Activated CD8-positive, alpha-beta T cell treated with anti-CD3 and anti-CD28 coated beads for 36 hours (primary cell): Measurements from ENCODE around the gene LRPPRC. TPM values are rescaled to one million over a fixed set of nuclear protein-coding genes. Genes with fewer than 3 reads are reported as not detected.

ENCODE experiments used
- ATAC-seq: fragments of 200-7000 bp; cut with Tn5 transposase; one replicate; pipeline ENCODE4 v1.10.0; 2021; ENCODE audit warnings: mild to moderate bottlenecking, moderate library complexity
- CTCF ChIA-PET: fragments of 350-600 bp; sonication (Branson Sonifier 250); formaldehyde crosslinking; loops from one replicate; lab custom pipeline; 2021; ENCODE audit warnings: antibody characterized with exemption; lab: Charles Lee
- POLR2A ChIA-PET: fragments of 350-600 bp; sonication (Branson Sonifier 250); formaldehyde crosslinking; loops from one replicate; lab custom pipeline; 2021; ENCODE audit warnings: antibody characterized with exemption; lab: Charles Lee
- DNase-seq: peaks from one replicate; pipeline ENCODE4 v3.0.0-alpha.2; 2020
- H3K27ac Mint-ChIP-seq: one replicate; pipeline ENCODE4 v1.8.0; 2021; ENCODE audit warnings: mild to moderate bottlenecking, mixed read lengths
- H3K27me3 Mint-ChIP-seq: one replicate; pipeline ENCODE4 v1.8.0; 2021; ENCODE audit warnings: mixed read lengths
- H3K36me3 Mint-ChIP-seq: one replicate; pipeline ENCODE4 v1.8.0; 2021; ENCODE audit warnings: low read depth, mixed read lengths
- H3K4me1 Mint-ChIP-seq: one replicate; pipeline ENCODE4 v1.8.0; 2021; ENCODE audit warnings: low read depth, mixed read lengths
- H3K4me3 Mint-ChIP-seq: one replicate; pipeline ENCODE4 v1.8.0; 2021; ENCODE audit warnings: mild to moderate bottlenecking, moderate library complexity, mixed read lengths
- H3K9me3 Mint-ChIP-seq: one replicate; pipeline ENCODE4 v1.8.0; 2021; ENCODE audit warnings: mixed read lengths
- intact Hi-C: fragments of 100-400 bp; cut with micrococcal nuclease; formaldehyde crosslinking; loops from one replicate; pipeline ENCODE4 v1.10.0; 2022
- total RNA-seq, 2 experiments: library from RNA; stranded (reverse); gene quantifications; one replicate each; pipeline ENCODE4 v1.2.3, GENCODE V29; 2021
- TF ChIP-seq, protein P1 (sequence below): fragments of 200-600 bp; IDR thresholded peaks from one replicate; pipeline ENCODE4 v1.8.0; 2022; ENCODE audit warnings: antibody characterized with exemption, mild to moderate bottlenecking

The LRPPRC gene
- total RNA-seq, 2 experiments from 2014 or later: 207 to 225 TPM

DNA sequence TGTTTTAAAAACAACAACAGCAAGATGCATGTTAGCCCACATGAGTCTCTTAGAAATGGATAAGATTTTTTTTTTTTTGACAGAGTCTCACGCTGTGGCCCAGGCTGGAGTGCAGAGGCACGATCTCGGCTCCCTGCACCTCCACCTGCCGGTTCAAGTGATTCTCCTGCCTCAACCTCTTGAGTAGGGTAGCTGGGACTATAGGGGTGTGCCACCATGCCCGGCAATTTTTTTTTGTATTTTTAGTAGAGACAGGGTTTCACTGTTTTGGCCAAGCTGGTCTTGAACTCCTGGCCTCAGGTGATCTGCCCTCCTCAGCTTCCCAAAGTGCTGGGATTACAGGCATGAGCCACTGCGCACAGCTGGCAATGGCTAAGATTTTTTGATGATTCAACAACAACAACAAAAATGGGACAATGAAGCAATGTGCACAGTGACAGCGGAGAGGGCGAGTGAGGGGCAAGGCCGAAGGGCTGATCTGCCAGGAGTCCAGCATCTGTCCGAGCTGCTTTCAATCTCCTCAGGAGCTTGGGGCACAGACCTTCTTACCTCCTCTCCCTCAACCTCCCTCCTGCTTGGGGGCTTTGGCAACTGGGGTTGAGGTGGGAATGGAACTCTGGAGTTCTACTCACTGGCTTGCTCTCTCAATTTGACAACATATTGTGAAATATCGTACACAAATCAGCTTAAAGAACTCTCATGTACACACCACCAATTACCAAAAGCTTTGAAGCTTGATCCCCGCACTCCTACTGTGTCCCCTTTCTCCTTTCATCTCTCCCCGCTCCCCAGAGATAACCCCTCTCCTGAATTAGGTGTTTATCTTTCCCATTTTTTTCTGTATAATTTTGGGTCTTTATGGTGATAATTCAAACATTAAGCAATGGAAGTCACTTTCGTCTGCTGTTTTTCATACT, 153.6 kb downstream of the LRPPRC start:
- CTCF ChIA-PET: no interaction called here
- Mint-ChIP-seq H3K36me3 (no peaks in the 10 kb centered on the region), H3K27me3 (no peaks in the 10 kb centered on the region), H3K4me3 (no peak overlapping the region), H3K27ac (no peak overlapping the region), H3K9me3 (no peaks in the 10 kb centered on the region), H3K4me1 (no peaks in the 10 kb centered on the region)
- POLR2A ChIA-PET: interaction anchor here (0.7 to 0.8 kb wide), 2 partner anchors 12 to 409 kb away, joined by 3 read pairs; no protein-coding TSS in a partner anchor
- TF ChIP-seq, protein P1, sequence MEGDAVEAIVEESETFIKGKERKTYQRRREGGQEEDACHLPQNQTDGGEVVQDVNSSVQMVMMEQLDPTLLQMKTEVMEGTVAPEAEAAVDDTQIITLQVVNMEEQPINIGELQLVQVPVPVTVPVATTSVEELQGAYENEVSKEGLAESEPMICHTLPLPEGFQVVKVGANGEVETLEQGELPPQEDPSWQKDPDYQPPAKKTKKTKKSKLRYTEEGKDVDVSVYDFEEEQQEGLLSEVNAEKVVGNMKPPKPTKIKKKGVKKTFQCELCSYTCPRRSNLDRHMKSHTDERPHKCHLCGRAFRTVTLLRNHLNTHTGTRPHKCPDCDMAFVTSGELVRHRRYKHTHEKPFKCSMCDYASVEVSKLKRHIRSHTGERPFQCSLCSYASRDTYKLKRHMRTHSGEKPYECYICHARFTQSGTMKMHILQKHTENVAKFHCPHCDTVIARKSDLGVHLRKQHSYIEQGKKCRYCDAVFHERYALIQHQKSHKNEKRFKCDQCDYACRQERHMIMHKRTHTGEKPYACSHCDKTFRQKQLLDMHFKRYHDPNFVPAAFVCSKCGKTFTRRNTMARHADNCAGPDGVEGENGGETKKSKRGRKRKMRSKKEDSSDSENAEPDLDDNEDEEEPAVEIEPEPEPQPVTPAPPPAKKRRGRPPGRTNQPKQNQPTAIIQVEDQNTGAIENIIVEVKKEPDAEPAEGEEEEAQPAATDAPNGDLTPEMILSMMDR: no peak
- intact Hi-C loops: no loop called here
- no peak for ATAC-seq
- no peak for DNase-seq

DNA sequence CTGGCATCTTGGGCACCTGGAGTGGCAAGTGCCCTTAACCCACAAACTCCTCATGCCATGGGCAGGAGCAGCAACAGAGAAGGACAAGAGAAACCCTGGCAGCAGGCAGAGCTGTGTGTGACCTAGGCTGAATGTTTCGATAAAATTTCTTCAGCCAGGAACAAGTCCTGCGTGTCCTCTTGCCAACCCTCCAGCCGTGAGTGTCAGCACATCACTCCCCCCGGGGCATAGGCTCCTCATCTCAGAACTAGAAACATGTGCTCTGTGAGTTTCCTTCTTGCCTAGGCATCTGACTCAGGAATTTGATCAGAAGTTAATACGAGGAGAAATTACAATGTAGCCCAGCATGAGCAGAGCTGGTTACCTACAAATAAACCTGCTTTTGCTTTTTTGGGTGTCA, 154.8 kb downstream of the LRPPRC start:
- TF ChIP-seq, protein P1: no peak
- intact Hi-C loops: no loop called here
- ATAC-seq: no peak
- H3K4me1 Mint-ChIP-seq: no peaks in the 10 kb centered on the region
- H3K27ac Mint-ChIP-seq: no peak overlapping the region
- no peak for DNase-seq
- ChIA-PET CTCF (no interaction called here), POLR2A (interaction anchor here (0.8 kb wide), 1 partner anchor 11 kb away, joined by 3 read pairs; no protein-coding TSS in a partner anchor)
- no peaks in the 10 kb centered on the region for H3K36me3 Mint-ChIP-seq
- H3K9me3 Mint-ChIP-seq: no peaks in the 10 kb centered on the region
- H3K4me3 Mint-ChIP-seq: no peak overlapping the region
- H3K27me3 Mint-ChIP-seq: no peaks in the 10 kb centered on the region

DNA sequence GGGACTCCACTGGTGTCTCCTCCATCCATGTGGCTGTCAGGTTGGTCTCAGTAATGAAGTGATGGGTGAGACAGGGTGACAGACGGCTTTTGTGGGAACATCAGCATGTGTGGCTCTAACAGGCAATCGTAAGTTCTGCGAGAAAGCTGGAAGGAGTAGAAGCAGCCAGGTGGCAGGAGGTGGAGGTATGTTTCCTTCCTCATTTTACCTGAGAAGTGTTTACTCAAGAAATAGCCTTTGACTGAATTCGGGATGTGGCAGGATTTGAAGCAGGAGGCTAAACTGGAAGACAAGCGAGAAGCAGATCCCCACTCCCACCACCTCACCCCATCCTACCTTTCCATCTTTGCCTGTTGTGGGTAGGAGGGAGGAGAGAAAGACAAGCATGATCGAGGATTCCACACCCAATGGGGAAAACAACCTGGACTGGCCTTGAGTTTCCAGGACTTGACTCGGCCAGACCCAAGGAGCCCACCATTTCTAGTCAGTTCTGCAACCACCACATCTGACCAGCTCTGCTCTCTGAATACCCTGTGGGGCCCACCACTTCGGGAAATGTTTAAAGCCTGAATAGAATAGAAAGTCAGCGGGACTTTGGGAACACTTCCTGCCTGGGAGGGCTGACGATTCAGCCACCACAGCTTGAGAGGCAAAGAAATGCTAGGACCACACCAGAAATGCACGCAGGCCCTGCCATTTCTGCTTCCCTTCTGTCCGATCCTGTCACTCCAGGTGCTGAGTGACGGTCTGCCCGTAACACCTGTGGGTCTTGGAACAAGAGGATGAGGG, 155.8 kb downstream of the LRPPRC start:
- no peaks in the 10 kb centered on the region for H3K27me3 Mint-ChIP-seq
- no peaks in the 10 kb centered on the region for H3K4me1 Mint-ChIP-seq
- no peak overlapping the region for H3K4me3 Mint-ChIP-seq
- H3K27ac Mint-ChIP-seq: no peak overlapping the region
- ChIA-PET CTCF (no interaction called here), POLR2A (no interaction called here)
- no peaks in the 10 kb centered on the region for H3K9me3 Mint-ChIP-seq
- DNase-seq (no peak), ATAC-seq (no peak)
- intact Hi-C loops: no loop called here
- H3K36me3 Mint-ChIP-seq: no peaks in the 10 kb centered on the region
- TF ChIP-seq, protein P1: no peak

DNA sequence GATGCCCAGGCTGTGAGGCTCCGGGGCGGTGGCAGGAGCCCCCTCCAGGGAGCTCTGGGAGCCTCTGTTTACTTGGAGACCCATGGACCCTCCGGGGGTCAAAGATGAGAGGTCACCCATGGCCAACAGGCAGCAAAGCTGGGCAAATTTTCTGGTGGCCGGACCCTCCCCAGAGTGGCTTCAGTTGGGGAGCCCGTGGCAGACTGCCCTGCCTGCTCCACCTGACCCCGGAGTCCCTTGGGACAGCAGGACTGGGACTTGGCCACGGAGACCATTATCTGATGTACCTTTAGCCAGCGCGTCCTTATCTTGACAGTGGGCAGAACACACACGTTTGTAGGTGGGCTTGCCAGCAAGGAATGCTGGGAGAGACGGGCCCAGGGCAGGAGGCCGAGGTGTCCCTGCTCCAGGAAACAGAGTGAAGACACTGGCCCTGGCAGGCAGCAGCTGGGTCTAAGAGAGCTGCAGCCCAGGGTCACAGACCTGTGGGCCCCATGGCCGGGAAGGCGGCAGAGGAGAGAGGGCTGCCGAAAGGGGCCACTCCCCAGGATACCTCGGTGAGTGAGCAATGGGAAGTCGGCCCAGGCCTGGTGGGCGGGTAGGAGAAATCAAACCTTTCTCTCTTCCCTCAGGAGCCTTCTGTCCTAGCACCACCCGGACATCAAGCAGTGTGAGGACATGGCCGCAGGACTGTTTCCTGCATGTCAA, 157.1 kb downstream of the LRPPRC start, which contains the start of the genes ABCG5 and ABCG8:
ABCG5 (minus strand) TSS at position 280 of the 708 bp plus-strand sequence; CDS start at position 120, 160 bp downstream.
ABCG8 (plus strand) TSS at position 412 of the 708 bp plus-strand sequence; CDS start at position 495, 83 bp downstream.
- Mint-ChIP-seq H3K27ac (no peak within 1 kb of the TSS), H3K27me3 (no peaks in the 10 kb centered on the region), H3K9me3 (no peaks in the 10 kb centered on the region), H3K4me1 (no peaks in the 10 kb centered on the region), H3K4me3 (no peak within 1 kb of the TSS), H3K36me3 (no peaks in the 10 kb centered on the region)
- ChIA-PET CTCF (no interaction called here), POLR2A (no interaction called here)
- ATAC-seq (no peak), DNase-seq (no peak)
- TF ChIP-seq, protein P1: no peak
- intact Hi-C loops: no loop called here
